Esophagus muscularis mucosa (tissue), 4 donors: ENCODE results near the gene PTPRK. TPM values are rescaled to one million over a fixed set of nuclear protein-coding genes. Genes with fewer than 3 reads are reported as not detected.

Experiments
- DNase-seq: peaks from one replicate; pipeline ENCODE4 v3.0.0-alpha.2; 2017; ENCODE audit errors: extremely low spot score
- H3K27ac ChIP-seq, 4 donors: fragments of 200-600 bp; sonication (generic); replicated peaks in 1 of 4; 1 replicate in 3 of 4; 2 replicates in 1 of 4; pipeline ENCODE4 v1.5.1; 2016 to 2019; ENCODE audit warnings: mild to moderate bottlenecking in 1 of 4
- H3K27me3 ChIP-seq, 4 donors: fragments of 200-600 bp; sonication (generic); one replicate each; pipeline versions ENCODE4 v1.5.1 to v1.6.0; 2016 to 2019
- H3K36me3 ChIP-seq, 4 donors: fragments of 200-600 bp; sonication (generic); one replicate each; pipeline ENCODE4 v1.5.1; 2016 to 2019
- H3K4me1 ChIP-seq, 4 donors: fragments of 200-600 bp; sonication (generic); one replicate each; pipeline ENCODE4 v1.5.1; 2016 to 2019
- H3K4me3 ChIP-seq, 4 donors: fragments of 200-600 bp; sonication (generic); 1 replicate in 2 of 4; 2 replicates in 2 of 4; pipeline ENCODE4 v1.5.1; 2016 to 2019; ENCODE audit warnings: mild to moderate bottlenecking in 4 of 4, moderate library complexity in 1 of 4
- H3K9me3 ChIP-seq, 4 donors: fragments of 200-600 bp; sonication (generic); 1 replicate in 3 of 4; 2 replicates in 1 of 4; pipeline ENCODE4 v1.5.1; 2016 to 2019
- CTCF ChIP-seq, 3 experiments: fragments of 200-600 bp in 2 of 3; fragments of 450-650 bp in 1 of 3; sonication (generic) in 2 of 3; IDR thresholded peaks; one replicate each; pipeline ENCODE4 v1.5.1; 2017 to 2019; ENCODE audit warnings: antibody characterized with exemption in 3 of 3, mild to moderate bottlenecking in 2 of 3, moderate library complexity in 1 of 3
- EP300 ChIP-seq: sonication (generic); formaldehyde crosslinking; IDR thresholded peaks from one replicate; pipeline ENCODE4 v1.6.1; 2017; ENCODE audit warnings: antibody characterized with exemption
- POLR2A ChIP-seq: fragments of 450-650 bp; IDR thresholded peaks from one replicate; pipeline ENCODE4 v1.6.1; 2017; ENCODE audit warnings: antibody characterized with exemption, moderate library complexity, mild to moderate bottlenecking, low read depth
- POLR2AphosphoS5 ChIP-seq, 2 donors: sonication (generic); formaldehyde crosslinking; IDR thresholded peaks; one replicate each; pipeline ENCODE4 v1.6.1; 2017; ENCODE audit warnings: antibody characterized with exemption in 2 of 2
- WGBS: methylation state at CpG from one replicate; pipeline ENCODE4 v1.1.5; 2018; 5-methylcytosine and 5-hydroxymethylcytosine counted together
- intact Hi-C: fragments of 100-400 bp; cut with DNase I; formaldehyde crosslinking; loops from one replicate; pipeline ENCODE4 v1.15.1; 2023
- total RNA-seq, 4 donors: library from RNA; depleted of rRNA; stranded (reverse); fragments of >200 nt; gene quantifications; one replicate each; pipeline versions ENCODE4 v1.1.0 to v1.2.1, GENCODE V29; 2016

PTPRK gene
- total RNA-seq, 4 donors from 2014 or later, result 36.8 to 53.1 (median 43.8) TPM

GRCh38 chr6:128007658-128008057 lies 512.7 kb downstream of the PTPRK start:
- no peak overlapping the region for H3K27ac ChIP-seq
- no peak overlapping the region for H3K4me3 ChIP-seq
- H3K36me3 ChIP-seq, result peaks cover 0 to 4% (median 2%) of the 10 kb centered on the region in 4 donors
- no peaks in the 10 kb centered on the region for H3K4me1 ChIP-seq
- WGBS, result 86% methylated on average over 1 of the region's 1 CpG
- TF ChIP-seq POLR2AphosphoS5 (IDR thresholded peaks at IDR 0.05) (no peak), EP300 (no peak), POLR2A (no peak), CTCF (IDR thresholded peaks at IDR 0.05) (no peak)
- no peaks in the 10 kb centered on the region for H3K9me3 ChIP-seq
- intact Hi-C loops, result no loop called here
- DNase-seq, result no peak
- H3K27me3 ChIP-seq, result no peaks in the 10 kb centered on the region

- no peak for TF ChIP-seq POLR2A
- TF ChIP-seq EP300, result no peak
- no peak for TF ChIP-seq POLR2AphosphoS5 (IDR thresholded peaks at IDR 0.05)
- no peak for TF ChIP-seq CTCF (IDR thresholded peaks at IDR 0.05)
- 71% methylated on average over 5 of the region's 5 CpGs for WGBS
- H3K27me3 ChIP-seq, result no peaks in the 10 kb centered on the region
- intact Hi-C loops, result no loop called here
- H3K36me3 ChIP-seq, result peaks cover 0 to 4% (median 2%) of the 10 kb centered on the region in 4 donors
- no peak overlapping the region for H3K27ac ChIP-seq
- no peak overlapping the region for H3K4me3 ChIP-seq
- H3K9me3 ChIP-seq, result no peaks in the 10 kb centered on the region
- DNase-seq, result no peak
- no peaks in the 10 kb centered on the region for H3K4me1 ChIP-seq
These were observed 515.4 kb downstream of the PTPRK start for GRCh38 chr6:128005009-128005408.

GRCh38 chr6:128000363-128000762 lies 520.0 kb downstream of the PTPRK start:
- Histone ChIP-seq H3K9me3 (no peaks in the 10 kb centered on the region), H3K27me3 (no peaks in the 10 kb centered on the region), H3K4me1 (no peaks in the 10 kb centered on the region), H3K36me3 (peaks cover 0 to 4% (median 2%) of the 10 kb centered on the region in 4 donors), H3K27ac (no peak overlapping the region), H3K4me3 (no peak overlapping the region)
- DNase-seq, result no peak
- intact Hi-C loops, result no loop called here
- TF ChIP-seq POLR2AphosphoS5 (IDR thresholded peaks at IDR 0.05) (no peak), CTCF (IDR thresholded peaks at IDR 0.05) (no peak), POLR2A (no peak), EP300 (no peak)
- WGBS, result 88% methylated on average over 2 of the region's 2 CpGs

- no peaks in the 10 kb centered on the region for H3K4me1 ChIP-seq
- no peak for DNase-seq
- 98% methylated on average over 4 of the region's 4 CpGs for WGBS
- H3K27me3 ChIP-seq, result no peaks in the 10 kb centered on the region
- intact Hi-C loops, result no loop called here
- H3K4me3 ChIP-seq, result no peak overlapping the region
- no peak for TF ChIP-seq POLR2AphosphoS5 (IDR thresholded peaks at IDR 0.05)
- no peak for TF ChIP-seq CTCF (IDR thresholded peaks at IDR 0.05)
- no peak for TF ChIP-seq EP300
- TF ChIP-seq POLR2A, result no peak
- H3K9me3 ChIP-seq, result no peaks in the 10 kb centered on the region
- no peak overlapping the region for H3K27ac ChIP-seq
- H3K36me3 ChIP-seq, result no peaks in the 10 kb centered on the region
These were observed 521.4 kb downstream of the PTPRK start for GRCh38 chr6:127998985-127999384.

GRCh38 chr6:127997496-127998164 lies 522.8 kb downstream of the PTPRK start:
- intact Hi-C loops, result no loop called here
- no peaks in the 10 kb centered on the region for H3K9me3 ChIP-seq
- H3K4me1 ChIP-seq, result no peaks in the 10 kb centered on the region
- no peak for TF ChIP-seq POLR2AphosphoS5 (IDR thresholded peaks at IDR 0.05)
- no peak for TF ChIP-seq POLR2A
- no peak for TF ChIP-seq CTCF (IDR thresholded peaks at IDR 0.05)
- no peak for TF ChIP-seq EP300
- H3K27me3 ChIP-seq, result no peaks in the 10 kb centered on the region
- H3K36me3 ChIP-seq, result no peaks in the 10 kb centered on the region
- no peak for DNase-seq
- no peak overlapping the region for H3K27ac ChIP-seq
- WGBS, result 89% methylated on average over 3 of the region's 3 CpGs
- H3K4me3 ChIP-seq, result no peak overlapping the region
